Testis (tissue), 2 donors: Measurements from ENCODE around the gene MPND.

ENCODE experiments used
- CTCF ChIP-seq, 3 experiments: fragments of 450-650 bp in 2 of 3; fragments of 200-600 bp in 1 of 3; sonication (generic) in 1 of 3; IDR thresholded peaks; one replicate each; pipeline ENCODE4 v1.5.1; 2016 to 2019; ENCODE audit warnings: antibody characterized with exemption in 3 of 3, mild to moderate bottlenecking in 2 of 3, moderate library complexity in 1 of 3
- POLR2A ChIP-seq: fragments of 450-650 bp; IDR thresholded peaks from one replicate; pipeline ENCODE4 v1.6.1; 2017; ENCODE audit warnings: antibody characterized with exemption, mild to moderate bottlenecking, moderate library complexity

GRCh38 chr19:4409123-4409933 lies 66.0 kb downstream of the MPND start:
- TF ChIP-seq CTCF (IDR thresholded peaks at IDR 0.05), result no peak
- no peak for TF ChIP-seq POLR2A
